Central memory CD4-positive, alpha-beta T cell (primary cell): ENCODE results near the gene SMPD1.
A peak's percentile ranks its signal among the peaks of the same experiment; 100 is the strongest.

Experiments
- DNase-seq: peaks from one replicate; pipeline ENCODE4 v3.0.0; 2022

The SMPD1 gene

DNA sequence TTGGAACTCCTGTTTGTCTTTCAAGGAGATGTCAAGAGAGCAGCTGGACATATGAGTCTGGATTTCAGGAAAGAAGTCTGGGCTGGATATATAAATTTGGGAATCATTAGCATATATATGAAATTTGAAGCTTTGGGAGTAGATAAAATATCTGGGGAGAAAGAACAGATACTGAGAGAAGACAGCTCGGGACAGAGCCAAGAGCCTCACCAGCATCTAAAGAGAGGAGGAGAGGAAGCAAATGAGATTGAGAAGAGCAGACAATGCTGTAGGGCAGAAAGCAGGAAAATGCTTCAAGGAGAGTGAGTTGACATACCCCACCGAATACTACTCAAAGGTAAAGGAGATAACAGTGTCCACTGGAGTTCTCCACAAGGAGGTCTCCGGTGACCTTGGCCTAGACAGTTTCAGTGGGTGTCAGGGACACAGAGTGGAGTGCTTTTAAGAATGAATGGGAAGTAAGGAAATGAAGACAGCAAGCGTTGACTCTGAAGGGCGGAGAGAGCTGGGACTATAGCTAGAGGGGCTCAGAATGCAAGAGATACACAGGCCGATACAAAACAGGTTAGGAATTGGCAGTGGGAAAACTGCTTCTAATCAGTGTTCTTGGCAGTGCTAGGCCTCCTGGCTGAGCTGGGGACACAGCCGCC lies 27.8 kb downstream of the SMPD1 start:
- no peak for DNase-seq

DNA sequence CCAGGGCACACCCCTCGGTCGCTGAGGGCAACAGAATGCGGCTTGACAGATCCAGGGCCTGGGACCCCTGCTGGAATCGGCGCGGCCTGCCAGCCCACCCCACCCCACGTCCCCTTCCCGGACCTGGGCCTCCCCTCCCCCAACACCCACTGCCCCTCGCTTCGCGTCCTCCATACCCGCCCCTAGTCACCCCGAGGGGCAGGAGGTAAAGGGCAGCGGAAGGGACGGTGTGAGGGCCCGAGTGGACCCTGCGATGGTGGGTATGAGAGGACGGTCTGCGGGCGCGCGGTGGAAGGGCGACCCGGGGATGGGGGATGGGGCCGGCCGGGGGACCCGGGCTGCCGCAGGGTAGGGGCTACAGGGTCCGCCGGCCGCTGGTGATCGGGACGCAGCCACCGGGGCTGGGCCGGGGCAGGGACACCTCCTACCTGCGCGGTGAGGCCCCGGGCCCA lies 28.3 kb downstream of the SMPD1 start:
- DNase-seq, result no peak

DNA sequence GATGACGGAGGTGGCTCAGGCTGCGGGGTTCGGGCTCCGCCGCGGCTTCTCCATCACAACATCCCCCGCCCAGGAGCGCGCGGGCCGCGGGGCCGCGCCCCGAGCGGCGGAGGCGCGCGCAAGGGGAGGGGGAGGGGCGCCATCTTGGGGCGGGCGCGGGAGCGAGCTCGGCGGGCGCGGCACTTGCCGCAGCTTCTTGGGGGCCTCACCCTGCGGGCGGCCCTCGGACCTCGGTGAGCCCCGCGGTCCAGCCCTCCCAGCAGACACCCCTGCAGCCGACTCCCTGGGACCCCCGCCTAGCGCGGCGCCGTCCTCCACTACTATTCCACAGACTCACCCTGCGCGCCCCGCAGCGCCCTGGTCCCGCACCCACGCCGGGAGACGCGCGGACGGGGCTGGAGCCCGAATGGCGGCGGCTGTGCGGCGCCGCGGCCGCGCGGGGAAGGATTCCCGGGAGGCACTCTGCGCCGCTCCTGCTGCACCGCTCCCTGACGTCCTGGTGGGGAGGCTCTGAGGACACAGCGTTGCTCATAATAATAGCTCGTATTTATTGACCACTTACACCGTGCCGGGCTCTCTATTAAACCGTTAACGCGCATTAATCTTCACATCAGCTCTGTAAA lies 28.8 kb downstream of the SMPD1 start, which contains the start of gene APBB1:
APBB1 (minus strand) TSS at position 86 of the 623 bp plus-strand sequence. CDS start 7,747 bp downstream, outside the sequence.
- DNase-seq, result peak; percentile 74

DNA sequence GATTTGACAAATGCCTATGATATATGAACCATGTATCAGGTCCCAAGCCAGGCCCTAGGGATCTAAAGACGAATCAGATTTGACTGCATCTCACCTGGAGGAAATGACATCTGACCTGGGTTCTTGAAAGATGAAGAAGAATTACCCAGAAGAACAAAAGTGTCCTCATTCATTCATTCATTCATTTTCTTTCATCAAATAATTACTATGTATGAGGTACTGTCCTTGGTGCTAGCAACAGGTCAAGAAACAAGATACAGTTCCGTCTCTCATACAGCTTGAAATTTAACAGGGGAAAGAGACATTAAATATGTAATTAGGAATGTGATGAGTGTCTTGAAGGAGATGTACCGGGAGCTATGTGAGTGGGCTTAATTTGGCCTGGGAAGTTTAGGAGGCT lies 30.4 kb downstream of the SMPD1 start:
- no peak for DNase-seq

DNA sequence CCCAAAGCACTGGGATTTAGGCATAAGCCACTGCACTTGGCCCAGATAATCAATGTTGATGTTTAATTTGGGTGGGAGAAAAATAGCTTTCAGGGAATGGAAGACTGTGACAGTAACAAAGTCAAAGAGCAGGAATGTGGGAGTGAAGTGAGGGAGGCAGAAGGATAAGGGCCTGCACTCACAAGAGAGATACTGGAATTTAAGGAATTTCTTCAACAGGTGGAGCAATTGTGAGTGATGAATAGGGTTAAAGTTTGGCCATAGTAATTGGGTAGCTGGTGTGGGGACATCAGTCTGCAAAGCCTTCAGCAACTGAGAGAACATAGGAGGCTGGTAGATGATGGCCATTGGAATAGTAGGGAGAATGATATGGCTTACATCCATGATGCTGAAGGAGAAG lies 37.2 kb downstream of the SMPD1 start:
- DNase-seq, result no peak

DNA sequence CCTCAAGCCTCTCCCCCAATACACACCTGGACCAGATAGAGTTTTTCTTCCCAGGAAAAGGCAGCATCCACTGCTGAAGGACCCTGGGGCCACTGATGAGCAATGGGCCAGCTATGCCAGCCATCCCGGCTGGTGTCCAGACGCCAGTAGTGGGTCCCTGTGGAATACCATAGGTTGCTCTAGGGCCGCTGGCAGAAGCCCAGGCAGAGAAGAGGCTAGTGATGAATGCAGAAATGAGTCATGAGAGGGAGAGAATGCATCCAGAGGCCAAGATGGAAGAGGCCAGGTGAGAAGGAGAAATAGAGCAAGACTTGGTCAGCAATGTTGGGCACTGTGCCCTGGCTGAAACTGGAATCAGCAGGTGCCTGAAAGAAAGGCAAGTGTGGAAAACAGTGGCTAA lies 41.6 kb downstream of the SMPD1 start:
- DNase-seq, result no peak

DNA sequence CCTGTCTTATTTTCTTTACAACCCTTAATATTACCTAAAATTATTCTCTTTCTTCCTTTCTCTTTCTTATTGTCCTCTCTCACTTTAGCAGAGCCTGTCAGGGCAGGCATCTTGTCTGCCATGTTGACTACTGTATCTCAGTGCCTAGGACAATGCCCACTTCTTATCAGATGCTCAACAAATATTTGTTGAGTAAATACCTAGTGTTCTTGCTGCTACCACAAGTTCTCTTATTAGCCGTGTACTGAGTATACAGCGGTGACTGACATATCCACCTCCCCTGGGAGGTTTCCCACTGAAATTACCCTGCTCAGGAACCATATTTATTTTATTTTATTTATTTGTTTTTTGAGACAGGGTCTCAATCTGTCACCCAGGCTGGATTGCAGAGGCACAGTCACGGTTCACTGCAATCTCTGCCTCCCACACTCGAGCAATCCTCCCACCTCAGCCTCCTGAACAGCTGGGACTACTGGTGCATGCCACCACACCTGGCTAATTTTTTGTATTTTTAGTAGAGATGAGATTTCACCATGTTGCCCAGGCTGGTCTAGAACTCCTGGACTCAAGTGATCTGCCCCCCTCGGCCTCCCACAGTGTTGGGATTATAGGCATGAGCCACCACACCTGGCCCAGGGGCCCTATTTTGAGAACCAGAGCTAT lies 43.9 kb downstream of the SMPD1 start:
- DNase-seq, result no peak

DNA sequence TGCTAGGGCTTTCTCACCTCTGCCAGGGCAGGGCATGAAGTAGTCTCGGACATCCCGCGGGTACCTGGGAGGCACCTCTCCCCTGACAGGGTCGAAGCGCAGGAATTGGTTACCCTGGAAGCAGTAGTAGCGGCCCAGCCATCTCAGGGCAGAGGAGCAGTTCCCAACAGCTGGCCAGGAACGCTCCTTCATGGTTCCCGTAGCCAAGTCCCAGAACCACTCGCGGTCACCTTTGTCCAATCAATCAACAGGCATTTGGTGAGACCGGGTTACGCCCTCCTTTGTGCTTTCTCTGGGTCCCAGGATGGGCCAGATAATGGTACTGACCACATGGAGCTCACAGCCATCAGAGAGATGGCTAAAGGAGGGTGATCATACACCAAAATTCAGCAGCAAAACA lies 47.1 kb downstream of the SMPD1 start:
- no peak for DNase-seq

DNA sequence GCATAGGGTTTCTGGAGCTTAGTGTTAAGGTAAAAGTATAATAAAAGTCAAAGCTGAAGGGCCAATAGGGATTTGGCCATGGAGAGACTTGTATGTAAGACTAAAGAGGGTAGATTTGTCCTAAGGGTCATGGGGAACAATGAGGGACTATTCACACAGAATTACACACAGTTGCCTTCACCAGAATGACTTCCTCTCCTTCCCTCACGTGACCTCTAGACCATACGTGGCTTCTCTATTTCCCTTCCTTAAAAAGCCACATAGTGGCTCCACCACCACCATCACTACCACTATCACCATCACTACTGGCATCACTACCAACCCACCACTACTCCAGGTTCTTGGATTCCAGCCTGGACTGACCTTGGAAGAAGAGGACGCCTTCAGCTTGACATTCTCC lies 47.7 kb downstream of the SMPD1 start:
- no peak for DNase-seq

DNA sequence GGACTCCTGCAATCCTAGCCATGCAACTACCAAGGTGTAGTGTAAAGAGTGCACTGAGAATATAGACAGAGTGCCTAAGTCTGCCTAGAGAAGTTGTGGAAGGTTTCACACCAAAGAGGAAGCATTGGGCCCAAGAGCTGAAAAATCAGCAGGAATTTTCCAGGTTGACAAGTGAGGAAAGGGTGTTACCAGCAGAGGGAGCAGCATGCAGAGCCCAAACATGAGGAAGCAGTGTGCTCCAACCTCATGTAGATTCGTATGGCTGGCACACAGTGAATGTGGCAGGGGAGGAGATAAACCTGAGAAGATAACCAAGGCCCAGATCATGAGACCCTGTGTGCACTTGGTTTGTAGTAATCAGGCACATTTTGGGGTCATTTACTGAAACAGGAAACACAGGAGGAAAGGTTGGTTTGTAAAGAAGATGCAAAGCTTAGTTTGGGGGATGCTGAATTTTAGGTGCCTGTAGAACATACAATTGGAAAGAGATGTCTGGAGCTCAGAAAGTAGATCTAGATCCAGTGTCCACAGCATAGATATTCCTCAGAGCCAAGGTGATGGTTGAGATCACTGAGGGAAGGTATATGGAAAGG lies 48.8 kb downstream of the SMPD1 start:
- peak; percentile 21 for DNase-seq

DNA sequence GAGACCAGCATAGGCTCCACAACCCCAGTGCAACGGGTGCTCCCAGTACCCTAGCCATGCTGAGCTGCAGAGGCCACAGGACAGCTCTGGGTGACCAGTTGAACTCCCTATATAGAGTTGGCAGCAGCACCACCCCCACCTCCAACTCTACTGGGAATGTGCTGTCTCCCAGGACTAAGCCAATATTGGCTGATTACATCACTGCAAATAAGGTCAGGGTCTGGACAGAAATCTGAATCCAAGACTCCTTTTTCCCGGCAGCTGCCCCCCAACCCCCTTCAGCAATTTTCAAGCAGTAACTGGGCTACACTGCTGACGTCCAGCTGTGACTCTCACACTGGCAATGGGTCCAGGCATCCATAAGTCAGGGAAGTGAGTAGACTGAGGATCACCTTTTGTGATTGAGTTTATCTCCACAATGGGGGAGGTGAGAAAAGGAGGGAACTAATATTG lies 50.7 kb downstream of the SMPD1 start, which contains the start of gene HPX:
HPX (minus strand) TSS at position 82 of the 453 bp plus-strand sequence; CDS start at position 58, 24 bp downstream.
- DNase-seq, result no peak

DNA sequence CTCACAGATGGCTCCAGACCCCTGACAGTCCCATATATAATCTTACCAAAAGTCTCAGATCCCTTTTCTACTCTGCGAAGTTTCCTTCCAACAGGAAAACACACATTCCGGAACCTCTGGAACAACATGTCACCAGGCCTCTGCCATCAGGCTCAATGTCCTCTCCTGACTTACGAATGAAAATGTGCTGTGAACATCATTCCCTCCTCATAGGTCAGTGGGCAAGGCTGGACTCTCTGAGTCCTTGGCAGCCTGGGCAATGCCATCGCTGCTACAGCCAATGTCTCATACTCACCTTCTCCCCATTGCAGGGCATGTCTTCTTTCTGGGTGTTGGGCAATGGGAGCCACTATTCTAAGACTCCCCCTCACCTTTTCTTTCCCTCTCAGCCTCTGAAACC lies 52.2 kb downstream of the SMPD1 start:
- no peak for DNase-seq

DNA sequence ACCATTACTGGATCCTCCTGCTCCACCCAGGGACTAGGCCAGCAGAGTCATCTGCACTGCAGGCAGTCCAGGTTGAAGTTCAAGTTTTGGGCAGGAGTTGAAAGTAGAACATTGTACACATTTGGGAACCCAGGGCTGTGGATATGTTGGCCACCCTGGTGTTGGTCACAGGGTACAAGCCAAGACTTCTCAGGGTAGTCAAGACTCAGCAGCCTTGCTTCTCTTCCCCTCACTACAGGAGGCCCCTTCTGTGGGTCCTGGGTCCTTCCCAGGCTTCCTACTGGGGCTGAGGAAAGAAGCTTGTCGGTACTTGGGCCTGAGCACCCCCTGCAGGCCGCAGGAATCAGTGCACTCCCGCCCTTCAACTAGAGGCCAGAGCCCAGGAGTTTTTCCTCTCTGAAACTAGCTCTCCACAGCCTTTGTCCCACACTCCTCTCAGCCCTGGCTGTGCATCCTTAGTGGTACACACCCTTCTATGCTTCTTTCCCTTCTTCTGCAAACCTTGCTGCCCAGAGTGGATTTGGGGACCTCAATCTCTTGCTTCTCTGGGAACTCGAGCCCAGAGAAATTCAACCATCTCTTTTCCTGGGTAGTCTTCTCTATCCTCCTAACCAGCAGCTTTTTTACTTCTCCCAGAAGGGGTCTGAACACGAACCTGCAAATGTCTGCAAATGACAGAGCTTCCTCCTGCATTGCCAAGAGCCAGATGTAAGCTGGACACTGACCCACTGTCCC lies 53.2 kb downstream of the SMPD1 start:
- peak; percentile 44 for DNase-seq
